HepG2 (cell line): ENCODE measurements around the gene HOXD8. TPM values are rescaled to one million over a fixed set of nuclear protein-coding genes. Genes with fewer than 3 reads are reported as not detected.

Experiments
- AGO2 ChIP-seq: fragments of 200-400 bp; formaldehyde crosslinking; optimal IDR thresholded peaks from 2 replicates; pipeline ENCODE3; 2017; ENCODE audit warnings: mild to moderate bottlenecking, low read depth, low read length, moderate library complexity
- MIER2 ChIP-seq: IDR thresholded peaks from 2 replicates; pipeline ENCODE4 v1.6.1; 2016; ENCODE audit warnings: missing biosample characterization, missing genetic modification reagents
- POLR2A ChIP-seq, 2 experiments: IDR thresholded peaks; 2 replicates each; pipeline ENCODE4 v1.6.1; 2011; ENCODE audit warnings: low read depth in 2 of 2, low read length in 2 of 2, mild to moderate bottlenecking in 1 of 2, moderate library complexity in 1 of 2; ENCODE audit not compliant: insufficient read depth in 1 of 2
- POLR2AphosphoS5 ChIP-seq: IDR thresholded peaks from 2 replicates; pipeline ENCODE4 v1.6.1; 2012; ENCODE audit warnings: low read depth, low read length
- RBFOX2 ChIP-seq: fragments of 200-400 bp; formaldehyde crosslinking; IDR thresholded peaks from 2 replicates; pipeline ENCODE4 v1.6.1; 2017; ENCODE audit warnings: low read depth, mild to moderate bottlenecking, low read length
- RBM22 ChIP-seq: fragments of 200-400 bp; formaldehyde crosslinking; optimal IDR thresholded peaks from 2 replicates; pipeline ENCODE3; 2017; ENCODE audit warnings: mild to moderate bottlenecking, low read length, moderate library complexity
- SPEN ChIP-seq: sonication (generic); formaldehyde crosslinking; IDR thresholded peaks from 2 replicates; pipeline ENCODE4 v1.5.1; 2020; ENCODE audit warnings: low read depth, mild to moderate bottlenecking, missing genetic modification reagents
- SSRP1 ChIP-seq: IDR thresholded peaks from 2 replicates; pipeline ENCODE4 v1.6.1; 2016; ENCODE audit warnings: control low read depth
- TAF1 ChIP-seq: sonication (generic); formaldehyde crosslinking; IDR thresholded peaks from 2 replicates; pipeline ENCODE4 v1.4.0; 2020; ENCODE audit warnings: missing genetic modification reagents
- ZBTB38 ChIP-seq: sonication (generic); formaldehyde crosslinking; IDR thresholded peaks from 2 replicates; pipeline ENCODE4 v1.5.1; 2020; ENCODE audit warnings: mild to moderate bottlenecking, missing genetic modification reagents
- ZNF589 ChIP-seq: sonication (generic); formaldehyde crosslinking; conservative IDR thresholded peaks from 2 replicates; pipeline ENCODE4 v1.8.0; 2022; ENCODE audit warnings: mild to moderate bottlenecking, moderate library complexity, missing genetic modification reagents
- ZNF891 ChIP-seq: sonication (generic); formaldehyde crosslinking; IDR thresholded peaks from 2 replicates; pipeline ENCODE4 v1.5.0; 2020; ENCODE audit warnings: mild to moderate bottlenecking, missing genetic modification reagents
- ZSCAN9 ChIP-seq: IDR thresholded peaks from 2 replicates; pipeline ENCODE4 v1.6.1; 2016; ENCODE audit warnings: borderline replicate concordance
- polyA plus RNA-seq, 8 experiments: library from polyadenylated mRNA; depleted of rRNA in 3 of 8; stranded (reverse) in 7 of 8; unstranded in 1 of 8; fragments of >200 nt; fragmentation: Illumina TruSeq in 4 of 8; extraction: Trizol in 4 of 8; gene quantifications; 2 replicates each; pipeline versions ENCODE4 v1.2.1 to v1.2.3, GENCODE V29; 2011 to 2016; ENCODE audit warnings: low read depth in 4 of 8, missing spikeins in 1 of 8, mixed read lengths in 1 of 8; ENCODE audit not compliant: insufficient read depth in 1 of 8
- total RNA-seq, 5 experiments: library from RNA; depleted of rRNA; stranded (reverse); fragments of >200 nt; fragmentation: Illumina TruSeq; extraction: Trizol; gene quantifications; 2 replicates each; pipeline ENCODE4 v1.2.3, GENCODE V29; 2016; ENCODE audit warnings: low read depth in 1 of 5
- TF ChIP-seq, protein P1 (sequence below): sonication (generic); formaldehyde crosslinking; conservative IDR thresholded peaks from 2 replicates; pipeline ENCODE4 v1.8.0; 2022; ENCODE audit warnings: missing genetic modification reagents
- TF ChIP-seq, protein P2 (sequence below): sonication (generic); formaldehyde crosslinking; IDR thresholded peaks from 2 replicates; pipeline ENCODE4; 2020; ENCODE audit warnings: missing genetic modification reagents, mild to moderate bottlenecking, borderline replicate concordance
- TF ChIP-seq, protein P3 (sequence below): sonication (generic); formaldehyde crosslinking; IDR thresholded peaks from 2 replicates; pipeline ENCODE4 v1.9.0; 2022; ENCODE audit warnings: missing genetic modification reagents, mild to moderate bottlenecking, borderline replicate concordance
- TF ChIP-seq, protein P4 (sequence below): IDR thresholded peaks from 2 replicates; pipeline ENCODE4 v1.6.1; 2012; ENCODE audit warnings: low read depth, low read length, improper control_type of control experiment

HOXD8 gene
- total and polyA plus RNA-seq, 2 of the 13 experiments (the other 11 are each of a cell fraction or from before 2014, with no cell fraction given): not detected

DNA sequence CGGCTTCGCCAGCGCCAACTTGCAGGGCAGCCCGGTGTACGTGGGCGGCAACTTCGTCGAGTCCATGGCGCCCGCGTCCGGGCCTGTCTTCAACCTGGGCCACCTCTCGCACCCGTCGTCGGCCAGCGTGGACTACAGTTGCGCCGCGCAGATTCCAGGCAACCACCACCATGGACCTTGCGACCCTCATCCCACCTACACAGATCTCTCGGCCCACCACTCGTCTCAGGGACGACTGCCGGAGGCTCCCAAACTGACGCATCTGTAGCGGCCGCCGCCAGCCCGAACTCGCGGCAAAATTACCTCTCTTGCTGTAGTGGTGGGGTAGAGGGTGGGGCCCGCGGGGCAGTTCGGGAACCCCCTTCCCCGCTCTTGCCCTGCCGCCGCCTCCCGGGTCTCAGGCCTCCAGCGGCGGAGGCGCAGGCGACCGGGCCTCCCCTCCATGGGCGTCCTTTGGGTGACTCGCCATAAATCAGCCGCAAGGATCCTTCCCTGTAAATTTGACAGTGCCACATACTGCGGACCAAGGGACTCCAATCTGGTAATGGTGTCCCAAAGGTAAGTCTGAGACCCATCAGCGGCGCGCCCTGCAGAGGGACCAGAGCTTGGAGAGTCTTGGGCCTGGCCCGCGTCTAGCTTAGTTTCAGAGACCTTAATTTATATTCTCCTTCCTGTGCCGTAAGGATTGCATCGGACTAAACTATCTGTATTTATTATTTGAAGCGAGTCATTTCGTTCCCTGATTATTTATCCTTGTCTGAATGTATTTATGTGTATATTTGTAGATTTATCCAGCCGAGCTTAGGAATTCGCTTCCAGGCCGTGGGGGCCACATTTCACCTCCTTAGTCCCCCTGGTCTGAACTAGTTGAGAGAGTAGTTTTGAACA is 42.7 kb downstream of the HOXD8 start (continued):
- TF ChIP-seq, protein P1, sequence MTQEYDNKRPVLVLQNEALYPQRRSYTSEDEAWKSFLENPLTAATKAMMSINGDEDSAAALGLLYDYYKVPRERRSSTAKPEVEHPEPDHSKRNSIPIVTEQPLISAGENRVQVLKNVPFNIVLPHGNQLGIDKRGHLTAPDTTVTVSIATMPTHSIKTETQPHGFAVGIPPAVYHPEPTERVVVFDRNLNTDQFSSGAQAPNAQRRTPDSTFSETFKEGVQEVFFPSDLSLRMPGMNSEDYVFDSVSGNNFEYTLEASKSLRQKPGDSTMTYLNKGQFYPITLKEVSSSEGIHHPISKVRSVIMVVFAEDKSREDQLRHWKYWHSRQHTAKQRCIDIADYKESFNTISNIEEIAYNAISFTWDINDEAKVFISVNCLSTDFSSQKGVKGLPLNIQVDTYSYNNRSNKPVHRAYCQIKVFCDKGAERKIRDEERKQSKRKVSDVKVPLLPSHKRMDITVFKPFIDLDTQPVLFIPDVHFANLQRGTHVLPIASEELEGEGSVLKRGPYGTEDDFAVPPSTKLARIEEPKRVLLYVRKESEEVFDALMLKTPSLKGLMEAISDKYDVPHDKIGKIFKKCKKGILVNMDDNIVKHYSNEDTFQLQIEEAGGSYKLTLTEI (CRISPR knock-in tag): no peak
- TF ChIP-seq POLR2A (IDR thresholded peaks at IDR 0.05; ENCODE audit: insufficient read depth in 1 of 2, low read depth in 2 of 2, low read length in 2 of 2) (peak in 1 of 2 experiments; percentile 19; a peak in 1 of 4 replicates), MIER2 (no peak), ZNF589 (CRISPR knock-in tag) (0 out of 2 replicates have a peak, but pooled peaks have one; percentile 45), SPEN (peak; percentile 31; the same call in 1 of the 2 replicates), ZSCAN9 (no peak), AGO2 (peak; percentile 98), ZNF891 (CRISPR knock-in tag) (0 out of 2 replicates have a peak, but pooled peaks have one; percentile 16), TAF1 (0 out of 2 replicates have a peak, but pooled peaks have one; percentile 9), RBM22 (peak; percentile 96), ZBTB38 (CRISPR knock-in tag) (peak; percentile 88), SSRP1 (CRISPR knock-in tag) (no peak), POLR2AphosphoS5 (peak; percentile 31; the same call in 1 of the 2 replicates), RBFOX2 (peak; percentile 31; the same call in 1 of the 2 replicates)
- TF ChIP-seq, protein P2, sequence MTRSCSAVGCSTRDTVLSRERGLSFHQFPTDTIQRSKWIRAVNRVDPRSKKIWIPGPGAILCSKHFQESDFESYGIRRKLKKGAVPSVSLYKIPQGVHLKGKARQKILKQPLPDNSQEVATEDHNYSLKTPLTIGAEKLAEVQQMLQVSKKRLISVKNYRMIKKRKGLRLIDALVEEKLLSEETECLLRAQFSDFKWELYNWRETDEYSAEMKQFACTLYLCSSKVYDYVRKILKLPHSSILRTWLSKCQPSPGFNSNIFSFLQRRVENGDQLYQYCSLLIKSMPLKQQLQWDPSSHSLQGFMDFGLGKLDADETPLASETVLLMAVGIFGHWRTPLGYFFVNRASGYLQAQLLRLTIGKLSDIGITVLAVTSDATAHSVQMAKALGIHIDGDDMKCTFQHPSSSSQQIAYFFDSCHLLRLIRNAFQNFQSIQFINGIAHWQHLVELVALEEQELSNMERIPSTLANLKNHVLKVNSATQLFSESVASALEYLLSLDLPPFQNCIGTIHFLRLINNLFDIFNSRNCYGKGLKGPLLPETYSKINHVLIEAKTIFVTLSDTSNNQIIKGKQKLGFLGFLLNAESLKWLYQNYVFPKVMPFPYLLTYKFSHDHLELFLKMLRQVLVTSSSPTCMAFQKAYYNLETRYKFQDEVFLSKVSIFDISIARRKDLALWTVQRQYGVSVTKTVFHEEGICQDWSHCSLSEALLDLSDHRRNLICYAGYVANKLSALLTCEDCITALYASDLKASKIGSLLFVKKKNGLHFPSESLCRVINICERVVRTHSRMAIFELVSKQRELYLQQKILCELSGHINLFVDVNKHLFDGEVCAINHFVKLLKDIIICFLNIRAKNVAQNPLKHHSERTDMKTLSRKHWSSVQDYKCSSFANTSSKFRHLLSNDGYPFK (CRISPR knock-in tag): 0 out of 2 replicates have a peak, but pooled peaks have one; percentile 43
- TF ChIP-seq, protein P3, sequence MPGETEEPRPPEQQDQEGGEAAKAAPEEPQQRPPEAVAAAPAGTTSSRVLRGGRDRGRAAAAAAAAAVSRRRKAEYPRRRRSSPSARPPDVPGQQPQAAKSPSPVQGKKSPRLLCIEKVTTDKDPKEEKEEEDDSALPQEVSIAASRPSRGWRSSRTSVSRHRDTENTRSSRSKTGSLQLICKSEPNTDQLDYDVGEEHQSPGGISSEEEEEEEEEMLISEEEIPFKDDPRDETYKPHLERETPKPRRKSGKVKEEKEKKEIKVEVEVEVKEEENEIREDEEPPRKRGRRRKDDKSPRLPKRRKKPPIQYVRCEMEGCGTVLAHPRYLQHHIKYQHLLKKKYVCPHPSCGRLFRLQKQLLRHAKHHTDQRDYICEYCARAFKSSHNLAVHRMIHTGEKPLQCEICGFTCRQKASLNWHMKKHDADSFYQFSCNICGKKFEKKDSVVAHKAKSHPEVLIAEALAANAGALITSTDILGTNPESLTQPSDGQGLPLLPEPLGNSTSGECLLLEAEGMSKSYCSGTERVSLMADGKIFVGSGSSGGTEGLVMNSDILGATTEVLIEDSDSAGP (CRISPR knock-in tag): peak; percentile 40; the same call in 1 of the 2 replicates
- TF ChIP-seq, protein P4, sequence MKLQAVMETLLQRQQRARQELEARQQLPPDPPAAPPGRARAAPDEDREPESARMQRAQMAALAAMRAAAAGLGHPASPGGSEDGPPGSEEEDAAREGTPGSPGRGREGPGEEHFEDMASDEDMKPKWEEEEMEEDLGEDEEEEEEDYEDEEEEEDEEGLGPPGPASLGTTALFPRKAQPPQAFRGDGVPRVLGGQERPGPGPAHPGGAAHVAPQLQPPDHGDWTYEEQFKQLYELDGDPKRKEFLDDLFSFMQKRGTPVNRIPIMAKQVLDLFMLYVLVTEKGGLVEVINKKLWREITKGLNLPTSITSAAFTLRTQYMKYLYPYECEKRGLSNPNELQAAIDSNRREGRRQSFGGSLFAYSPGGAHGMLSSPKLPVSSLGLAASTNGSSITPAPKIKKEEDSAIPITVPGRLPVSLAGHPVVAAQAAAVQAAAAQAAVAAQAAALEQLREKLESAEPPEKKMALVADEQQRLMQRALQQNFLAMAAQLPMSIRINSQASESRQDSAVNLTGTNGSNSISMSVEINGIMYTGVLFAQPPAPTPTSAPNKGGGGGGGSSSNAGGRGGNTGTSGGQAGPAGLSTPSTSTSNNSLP: 0 out of 2 replicates have a peak, but pooled peaks have one; percentile 20
